HG03520 (cell line): Measurements from ENCODE around the gene MYO1F.
"Not testable (repeated sequence)": the region's sequence is repeated elsewhere in the genome, so short reads cannot be mapped to it uniquely, and the experiment has no call there.

Experiments
- ATAC-seq: cut with Tn5 transposase; IDR thresholded peaks from one replicate; pipeline ENCODE4 v1.9.1; 2021; ENCODE audit warnings: mild to moderate bottlenecking, moderate library complexity; ENCODE audit not compliant: unreplicated experiment

The MYO1F gene

GRCh38 chr19:8600816-8601215 lies 23.6 kb upstream of the MYO1F start:
- ATAC-seq = no peak

- ATAC-seq = no peak
Measured at GRCh38 chr19:8600064-8600463, 22.8 kb upstream of the MYO1F start.

GRCh38 chr19:8596168-8596567 lies 18.9 kb upstream of the MYO1F start:
- no peak for ATAC-seq

GRCh38 chr19:8595651-8596050 lies 18.4 kb upstream of the MYO1F start:
- ATAC-seq = no peak

DNA sequence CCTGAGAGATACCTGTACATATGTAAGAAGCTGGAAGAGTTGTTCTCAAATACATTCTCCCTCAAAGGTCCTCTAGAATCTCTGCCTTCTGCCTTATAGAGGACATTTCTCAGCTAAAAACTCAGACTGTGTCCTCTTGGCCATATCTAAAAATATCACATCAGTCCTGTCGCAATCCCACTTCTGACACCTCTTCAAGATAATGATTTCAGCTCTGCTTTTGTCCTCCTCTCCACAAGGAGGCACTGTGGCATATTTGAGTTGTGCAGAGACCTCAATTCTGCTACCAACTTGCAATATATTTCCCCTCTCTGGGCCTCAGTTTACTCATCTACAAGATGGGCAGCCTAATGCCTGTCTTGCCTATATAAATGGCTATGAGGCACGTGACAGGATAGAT lies 16.7 kb upstream of the MYO1F start:
- ATAC-seq = no peak

GRCh38 chr19:8592231-8593009 lies 15.2 kb upstream of the MYO1F start:
- no peak for ATAC-seq

- no peak for ATAC-seq
Measured at GRCh38 chr19:8589177-8589714, 12.0 kb upstream of the MYO1F start.

DNA sequence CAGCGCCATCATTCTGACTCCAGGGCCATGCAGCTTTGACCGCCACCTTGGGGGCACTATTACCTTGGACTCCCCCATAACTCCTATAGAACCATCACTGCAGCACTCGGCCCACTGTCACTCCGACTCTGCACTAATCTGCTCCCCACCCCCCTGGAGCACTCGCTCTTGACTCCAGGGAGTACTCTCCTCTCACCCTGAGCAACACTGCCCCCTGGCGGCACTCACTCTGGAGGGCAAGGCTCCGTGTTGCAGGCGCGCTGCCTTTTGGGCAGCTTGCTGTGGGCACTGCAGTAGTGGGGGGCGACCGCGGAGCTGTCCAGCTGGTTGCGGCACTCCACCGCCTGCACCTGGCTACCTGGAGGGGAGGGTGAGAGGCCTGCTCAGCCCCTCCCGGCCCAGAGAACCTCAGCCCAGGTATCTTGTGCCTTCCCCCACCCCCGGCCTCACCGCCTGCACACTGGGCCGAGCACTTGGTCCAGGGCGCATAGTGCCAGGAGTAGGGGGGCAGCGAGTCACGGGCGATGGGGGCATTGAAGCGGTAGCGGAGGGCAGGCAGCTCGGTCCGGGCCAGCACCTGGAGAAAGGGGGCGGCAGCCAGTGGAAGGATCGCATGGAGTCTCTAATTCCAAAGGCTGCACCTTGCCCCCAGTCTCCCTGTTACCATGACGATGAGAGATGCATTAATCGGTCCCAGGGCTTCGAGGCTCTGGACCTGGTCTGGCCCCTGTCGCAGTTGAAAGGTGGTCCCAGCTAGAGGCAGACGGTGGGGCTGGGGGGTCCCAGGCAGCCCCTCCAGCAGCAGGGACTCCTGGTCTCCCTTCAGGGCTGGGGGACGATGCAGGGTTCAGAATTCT lies 8.9 kb upstream of the MYO1F start:
- no peak for ATAC-seq

DNA sequence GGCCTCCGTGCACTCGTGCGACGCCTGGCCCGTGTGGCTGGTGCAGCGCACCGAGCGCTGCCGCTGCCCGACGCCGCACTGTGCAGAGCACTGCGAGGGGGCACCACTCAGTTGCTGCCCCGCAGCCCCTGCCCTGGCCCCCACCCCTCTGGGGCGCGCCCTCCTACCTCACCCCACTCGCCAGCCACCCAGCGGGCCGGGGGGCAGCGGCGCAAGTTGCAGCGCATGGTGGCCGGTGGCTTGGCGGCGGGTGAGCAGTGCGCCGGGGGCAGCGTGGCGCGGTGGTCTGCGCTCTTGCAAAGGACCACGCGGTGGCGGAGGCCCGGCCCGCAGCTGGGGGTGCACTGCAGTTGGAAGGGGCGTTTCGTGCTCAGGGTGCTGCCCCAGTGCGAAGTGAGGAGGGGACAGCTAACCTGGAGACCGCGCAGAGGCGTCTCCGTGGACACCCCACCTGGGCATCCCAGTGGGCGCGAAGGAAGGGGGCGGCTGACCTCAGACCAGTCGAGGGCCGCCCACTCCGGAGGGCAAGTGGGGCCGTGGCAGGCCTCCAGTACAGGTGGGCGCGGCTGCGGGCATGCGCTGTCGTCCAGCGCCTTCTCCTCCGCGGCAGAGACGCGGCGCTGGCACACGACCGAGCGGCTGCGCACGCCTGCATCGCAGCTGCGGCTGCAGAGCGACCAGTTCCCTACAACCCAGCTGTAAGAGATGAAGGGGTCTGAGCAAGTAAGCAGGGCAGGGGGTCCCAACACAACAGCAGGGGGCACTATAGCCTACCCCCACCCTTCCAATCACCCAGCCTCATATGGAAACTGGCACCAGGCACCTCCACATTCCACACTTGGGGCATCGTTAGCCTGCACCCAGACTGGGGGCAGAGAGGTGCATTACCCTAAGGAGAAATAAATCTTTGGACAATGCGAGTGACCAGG lies 8.0 kb upstream of the MYO1F start:
- no peak for ATAC-seq

DNA sequence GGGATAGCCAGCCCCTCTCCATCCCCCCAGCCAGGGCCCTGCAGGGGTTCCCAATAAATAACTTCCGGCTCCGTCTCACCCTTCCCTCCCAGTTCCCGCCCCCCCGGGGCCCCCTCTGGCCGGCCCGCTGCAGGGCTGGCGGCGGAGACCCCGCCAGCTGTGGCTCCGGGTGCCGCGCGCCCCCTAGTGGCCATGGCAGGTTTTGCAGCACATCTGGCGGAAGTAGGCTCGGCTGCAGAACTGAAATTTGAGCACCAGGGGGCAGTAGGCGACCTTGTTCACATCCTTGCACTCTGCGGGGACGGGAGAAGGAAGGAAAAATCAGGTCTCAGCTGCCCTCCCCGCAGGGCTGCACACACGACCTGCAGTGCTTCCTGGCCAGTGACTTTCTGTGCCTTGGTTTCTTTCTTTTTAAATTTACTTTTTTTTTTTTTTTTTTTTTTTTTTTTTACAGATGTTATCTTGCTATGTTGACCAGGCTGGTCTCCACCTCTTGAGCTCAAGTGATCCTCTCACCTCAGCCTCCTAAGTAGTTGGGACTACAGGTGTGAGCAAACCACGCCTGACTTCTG lies 3.6 kb upstream of the MYO1F start:
- no peak for ATAC-seq

DNA sequence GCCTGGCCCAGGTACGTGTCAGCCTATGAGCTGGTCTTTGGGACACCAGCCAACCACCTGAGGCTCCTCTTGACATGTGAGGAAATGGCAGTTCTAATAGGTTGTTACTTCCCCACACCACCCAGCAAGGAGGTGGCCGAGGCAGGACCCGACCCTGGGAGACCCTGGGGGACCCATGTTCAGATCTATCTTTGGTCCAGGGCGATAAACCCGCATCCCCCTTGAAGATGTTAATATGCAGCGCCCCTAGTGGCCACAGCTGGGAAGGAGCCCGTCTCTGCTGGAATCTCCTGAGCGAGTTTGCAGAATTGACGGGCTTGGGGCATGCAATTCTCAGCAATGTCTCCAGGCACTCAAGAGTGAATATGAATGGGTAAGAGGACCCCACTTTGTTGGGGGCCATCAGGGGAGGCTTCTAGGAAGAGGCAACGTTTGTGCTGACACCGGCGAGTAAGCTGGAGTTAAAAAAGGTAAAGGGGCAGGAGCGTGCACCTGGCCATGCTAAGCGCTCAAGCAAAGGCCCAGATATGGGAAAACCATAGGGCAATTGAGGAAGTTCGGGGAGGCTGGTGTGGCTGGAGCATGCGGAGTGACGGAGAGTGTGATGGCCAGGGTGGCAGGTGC lies 1.5 kb upstream of the MYO1F start:
- ATAC-seq = no peak

DNA sequence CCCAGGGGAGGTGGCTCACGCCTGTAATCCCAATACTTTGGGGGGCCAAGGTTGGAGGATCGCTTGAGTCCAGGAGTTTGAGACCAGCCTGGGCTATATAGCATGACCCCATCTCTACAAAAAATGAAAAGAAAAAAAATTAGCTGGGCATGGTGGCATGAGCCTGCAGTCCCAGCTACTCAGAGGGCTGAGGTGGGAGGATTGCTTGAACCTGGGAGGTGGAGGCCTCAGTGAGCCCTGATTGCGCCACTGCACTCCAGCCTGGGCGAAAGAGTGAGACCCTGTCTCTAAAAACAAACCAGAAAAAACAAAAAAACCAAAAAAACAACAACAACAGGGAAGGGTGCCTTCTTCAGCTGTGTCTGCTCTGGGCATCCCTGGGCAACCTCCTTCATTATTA lies 499 bp upstream of the MYO1F start:
- no peak for ATAC-seq

DNA sequence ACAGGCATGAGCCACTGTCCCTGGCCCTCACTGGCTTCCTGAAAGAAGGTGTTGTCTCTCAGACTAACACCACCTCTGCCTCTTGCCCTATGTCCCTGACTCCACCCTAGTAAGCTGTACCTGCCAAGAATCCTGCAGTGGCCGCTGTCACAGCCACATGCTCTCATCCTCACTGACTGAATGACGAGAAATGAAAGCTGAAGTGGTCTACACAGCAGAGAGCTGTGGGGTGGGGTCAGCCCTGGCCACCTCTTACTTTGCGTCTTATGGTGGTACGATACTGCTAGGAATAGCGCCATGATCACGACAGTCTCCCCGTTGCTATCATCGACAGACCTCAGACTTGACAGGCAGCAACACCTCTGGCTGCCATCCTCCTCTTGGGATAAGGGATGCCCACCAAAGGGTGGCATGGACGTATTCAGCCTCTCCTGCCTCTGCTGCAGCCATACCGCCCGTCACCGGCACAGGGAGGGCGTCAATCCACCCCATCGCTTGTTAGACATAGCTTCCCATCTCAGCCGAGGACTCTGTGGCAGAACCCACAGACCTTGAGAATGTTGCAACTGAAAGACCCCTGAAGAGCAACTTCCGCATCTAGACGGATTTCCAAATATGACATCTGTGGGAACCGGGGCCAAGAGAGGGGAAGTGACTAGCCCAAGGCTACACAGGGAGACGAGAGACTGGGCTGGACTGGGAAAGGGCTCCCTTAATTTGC lies 809 bp downstream of the MYO1F start:
- no peak for ATAC-seq

DNA sequence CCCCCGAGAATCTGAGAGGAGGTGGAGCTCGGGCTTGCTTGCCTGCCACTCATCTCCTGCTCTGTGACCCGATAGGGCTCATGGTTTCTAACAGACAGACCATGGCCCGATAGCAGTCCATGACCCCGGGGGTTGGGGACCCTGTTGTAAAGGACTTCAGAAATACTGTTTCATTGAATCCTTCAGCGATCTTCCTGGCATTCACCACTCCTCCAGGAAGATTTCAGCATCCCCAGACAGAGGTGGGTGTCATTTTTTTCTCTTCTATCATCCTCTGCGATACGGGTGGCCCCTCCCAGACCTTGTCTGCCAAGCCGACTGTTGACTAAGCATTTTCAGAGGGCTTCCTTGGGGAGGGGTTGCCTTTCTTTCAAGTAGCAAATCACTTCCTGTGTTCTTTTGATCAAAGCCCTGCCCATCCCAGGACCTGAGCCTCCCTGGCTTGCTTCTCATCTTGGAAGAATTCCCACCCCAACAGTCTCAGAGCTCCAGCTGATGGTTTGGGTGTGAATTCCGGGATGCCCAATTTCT lies 1.7 kb downstream of the MYO1F start:
- ATAC-seq = no peak

GRCh38 chr19:8574619-8574922 lies 2.7 kb downstream of the MYO1F start:
- ATAC-seq = not testable (repeated sequence)

DNA sequence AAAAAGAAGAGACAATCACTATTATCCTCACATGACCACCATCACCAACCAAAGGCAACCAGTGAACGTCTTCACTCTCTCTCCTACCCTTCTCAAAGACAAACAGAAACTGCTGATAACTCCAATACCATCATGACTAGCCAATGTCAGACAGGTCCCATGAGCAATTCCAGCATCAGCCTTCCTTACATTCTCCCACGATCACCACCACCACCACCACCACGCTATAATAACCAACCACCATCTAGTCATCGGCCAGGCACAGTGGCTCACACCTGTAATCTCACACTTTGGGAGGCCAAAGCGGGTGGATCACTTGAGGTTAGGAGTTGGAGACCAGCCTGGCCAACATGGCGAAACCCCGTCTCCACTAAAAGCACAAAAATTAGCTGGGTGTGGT lies 3.9 kb downstream of the MYO1F start:
- no peak for ATAC-seq

DNA sequence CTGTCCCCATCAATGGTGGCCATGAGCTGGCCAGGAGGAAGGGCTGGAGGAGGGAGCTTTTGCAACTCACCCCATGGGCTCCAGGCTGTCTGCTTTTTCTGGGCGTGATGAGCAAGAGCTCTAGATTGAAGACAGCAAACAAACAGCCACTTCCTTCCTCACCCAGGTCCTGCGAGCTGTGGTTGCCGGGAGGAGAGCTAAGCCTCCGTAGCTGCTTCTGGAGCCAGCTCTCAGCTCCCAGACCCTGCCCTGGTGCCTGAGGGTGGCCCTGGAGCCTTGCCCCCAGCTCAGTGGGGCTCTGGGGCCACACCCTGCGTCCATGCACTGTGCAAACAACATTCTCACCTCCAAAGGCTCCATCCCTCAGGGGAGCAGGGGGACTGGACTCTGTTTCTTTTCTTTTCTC lies 6.2 kb downstream of the MYO1F start:
- no peak for ATAC-seq

DNA sequence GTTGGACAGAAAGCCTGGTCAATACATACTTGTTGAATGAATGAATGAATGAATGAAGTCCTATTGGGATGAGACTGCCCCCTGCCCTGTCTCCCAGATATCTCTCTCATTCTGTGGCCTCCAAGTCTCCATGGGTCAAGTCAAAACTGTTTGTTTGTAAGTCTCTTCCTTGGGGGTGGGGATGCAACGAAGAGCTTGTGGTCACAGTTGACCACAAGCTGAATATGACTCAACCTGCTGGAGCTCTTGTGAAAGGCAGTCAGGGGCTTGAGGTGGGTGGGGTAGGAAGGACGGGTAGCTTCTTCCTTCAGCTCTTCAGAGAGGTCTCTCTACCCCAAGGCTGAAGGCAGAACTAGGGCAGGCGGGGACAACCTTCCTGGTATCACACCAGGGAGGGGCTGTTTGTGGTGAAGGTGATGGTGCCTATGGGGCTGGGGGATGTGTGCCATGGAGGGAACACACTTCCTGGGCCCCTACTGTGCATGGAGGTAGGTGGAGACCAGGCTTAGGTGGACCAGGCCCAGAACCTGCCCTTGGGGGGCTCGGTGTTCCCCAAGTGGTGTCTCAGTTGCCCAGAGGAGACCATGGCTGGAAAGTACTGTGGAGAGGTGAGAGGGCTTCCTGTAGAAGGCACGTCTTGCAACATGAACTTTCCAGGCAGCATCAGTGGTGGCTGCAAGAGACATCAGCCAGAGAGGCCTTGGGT lies 8.0 kb downstream of the MYO1F start:
- ATAC-seq = no peak
